DMS79 treated with DMSO at 0.1 percent for 48 hours (cell line): Measurements from ENCODE around the gene OTULIN.

Experiments
- DNase-seq: peaks from one replicate; lab custom pipeline; 2025; lab: John Stamatoyannopoulos, UW

OTULIN gene

GRCh38 chr5:14698495-14698894 is 34.0 kb downstream of the OTULIN start:
- DNase-seq, result no peak

DNA sequence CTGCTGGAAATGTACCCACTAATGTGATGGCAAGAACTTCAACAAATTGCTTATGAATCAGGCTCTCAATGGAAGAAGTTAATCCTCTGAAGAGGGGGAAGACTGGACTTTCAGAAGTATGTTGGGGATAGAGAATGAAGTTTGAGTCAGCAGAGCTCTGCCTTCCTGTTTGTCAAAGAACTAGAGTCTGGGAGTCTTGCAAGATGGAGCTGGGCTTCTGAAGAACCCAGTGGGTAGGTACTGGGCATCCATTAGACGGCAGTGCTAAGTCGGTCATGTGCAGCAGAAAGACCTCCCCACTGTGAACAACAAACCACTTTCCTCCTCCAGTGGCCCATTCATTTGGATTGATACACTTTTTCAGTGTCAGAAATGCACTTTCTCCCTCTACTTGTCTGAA is 34.6 kb downstream of the OTULIN start:
- no peak for DNase-seq

- DNase-seq, result no peak
These were observed 35.4 kb downstream of the OTULIN start for GRCh38 chr5:14699807-14700400.

- no peak for DNase-seq
These were observed 36.2 kb downstream of the OTULIN start for GRCh38 chr5:14700478-14701436.

DNA sequence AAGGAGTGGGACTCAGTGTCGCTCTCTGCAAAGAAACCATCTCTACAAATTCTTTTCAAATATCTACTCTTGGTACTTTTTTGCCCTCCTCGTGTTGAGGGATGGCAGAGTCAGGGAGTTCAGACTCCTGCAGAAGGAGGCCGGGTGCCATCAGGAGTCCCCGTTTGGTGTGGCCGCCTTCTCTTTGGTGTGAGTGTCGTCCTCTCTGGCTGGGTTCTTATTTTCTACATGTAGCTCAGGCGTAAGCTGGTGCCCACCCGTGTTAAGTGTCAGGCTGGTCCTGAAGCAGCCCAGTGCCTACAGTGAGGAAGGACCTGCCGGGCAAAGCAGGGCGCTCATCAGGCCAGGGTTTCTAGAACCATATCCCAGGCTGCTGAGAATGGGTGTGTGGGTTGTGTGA is 37.0 kb downstream of the OTULIN start:
- DNase-seq, result no peak

DNA sequence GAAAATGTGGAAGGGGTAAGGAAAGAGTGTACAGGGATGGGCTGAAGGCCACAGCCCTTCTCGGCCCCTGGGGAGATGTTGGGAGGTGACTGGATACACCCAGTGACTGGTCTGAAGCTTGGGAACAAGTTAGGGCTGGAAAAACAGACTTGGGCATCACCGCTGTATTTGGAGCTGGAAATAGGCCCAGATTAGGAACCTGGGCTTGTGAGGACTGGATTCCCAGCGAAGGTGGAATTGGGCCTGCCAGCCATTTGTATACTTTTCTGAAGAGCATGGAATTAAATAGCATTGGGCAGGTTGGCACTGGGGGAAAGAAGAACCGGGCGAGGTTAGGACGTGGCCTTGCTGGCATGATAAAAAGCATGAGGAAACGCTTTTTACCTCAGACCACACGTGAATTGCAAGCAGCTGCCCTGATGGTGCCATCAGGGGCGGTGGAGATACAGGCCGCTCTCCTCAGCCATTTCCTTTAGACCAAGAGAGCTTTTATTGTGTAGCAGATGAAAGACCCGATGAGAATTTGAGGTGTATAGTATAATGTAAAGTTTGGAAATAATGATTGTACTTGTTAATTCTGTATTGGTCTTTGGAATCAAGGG is 37.8 kb downstream of the OTULIN start:
- DNase-seq, result no peak

DNA sequence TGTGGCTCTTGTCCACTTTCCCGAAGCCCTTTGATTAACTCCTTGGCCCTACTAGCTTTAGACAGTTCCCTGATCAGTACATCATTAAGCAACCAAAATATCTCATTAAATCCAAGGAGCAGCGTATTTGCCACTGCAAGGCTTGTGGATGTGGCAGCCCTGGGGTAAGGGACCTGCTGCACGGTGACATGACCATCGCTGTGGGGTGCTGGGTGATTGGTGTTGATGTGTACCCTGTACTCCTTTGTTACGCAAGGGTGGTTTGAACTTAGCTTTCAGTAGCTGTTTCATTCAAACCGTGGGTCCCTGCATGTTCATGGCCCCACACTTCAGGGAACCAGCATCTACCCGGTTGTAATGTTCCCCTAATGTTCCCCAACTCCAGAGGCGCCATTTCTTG is 41.0 kb downstream of the OTULIN start:
- DNase-seq, result no peak

DNA sequence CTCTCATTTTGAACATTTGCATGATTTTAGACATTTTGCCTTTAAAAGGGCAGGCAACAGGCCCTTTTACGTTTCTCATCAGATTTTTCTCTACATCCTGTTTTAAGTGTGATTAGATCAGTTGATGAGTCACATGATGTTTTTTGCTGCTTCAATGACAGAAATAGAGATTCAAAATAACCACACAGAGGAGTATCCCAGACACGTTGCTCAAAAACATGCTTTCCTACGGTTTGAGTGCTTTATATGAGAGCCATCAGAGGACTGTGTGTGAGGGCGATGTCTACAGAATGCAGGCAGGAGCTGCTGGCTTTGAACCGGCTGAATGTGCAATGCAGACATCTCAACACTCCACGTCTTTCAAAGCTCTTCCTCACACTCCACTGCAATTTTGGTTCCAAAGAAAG is 42.1 kb downstream of the OTULIN start:
- no peak for DNase-seq

GRCh38 chr5:14707811-14708390 is 43.4 kb downstream of the OTULIN start:
- DNase-seq, result no peak

DNA sequence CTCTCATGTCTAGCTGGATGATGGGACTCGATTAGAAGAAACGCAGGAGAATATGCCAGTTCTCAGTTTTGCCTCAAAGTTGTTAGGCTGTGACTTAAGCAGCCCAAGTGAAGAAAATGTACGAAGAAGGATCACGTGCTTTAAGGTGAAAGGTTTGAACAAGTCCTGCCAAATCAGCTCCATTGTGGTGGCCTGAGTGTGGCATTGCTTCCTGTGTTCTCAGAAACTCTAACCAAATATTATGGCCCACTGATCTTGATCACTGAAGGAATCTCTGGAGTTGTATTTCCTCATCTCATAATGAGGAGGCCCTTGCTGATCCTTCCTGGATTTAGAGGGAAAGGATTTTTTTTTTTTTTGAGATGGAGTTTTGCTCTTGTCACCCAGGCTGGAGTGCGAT is 44.0 kb downstream of the OTULIN start:
- DNase-seq, result no peak

- DNase-seq, result no peak
These were observed 45.9 kb downstream of the OTULIN start for GRCh38 chr5:14710313-14710994.

- no peak for DNase-seq
These were observed 47.6 kb downstream of the OTULIN start for GRCh38 chr5:14712131-14712530.

- no peak for DNase-seq
These were observed 48.1 kb downstream of the OTULIN start for GRCh38 chr5:14712666-14713065.

GRCh38 chr5:14713476-14714390 is 49.2 kb downstream of the OTULIN start:
- no peak for DNase-seq

DNA sequence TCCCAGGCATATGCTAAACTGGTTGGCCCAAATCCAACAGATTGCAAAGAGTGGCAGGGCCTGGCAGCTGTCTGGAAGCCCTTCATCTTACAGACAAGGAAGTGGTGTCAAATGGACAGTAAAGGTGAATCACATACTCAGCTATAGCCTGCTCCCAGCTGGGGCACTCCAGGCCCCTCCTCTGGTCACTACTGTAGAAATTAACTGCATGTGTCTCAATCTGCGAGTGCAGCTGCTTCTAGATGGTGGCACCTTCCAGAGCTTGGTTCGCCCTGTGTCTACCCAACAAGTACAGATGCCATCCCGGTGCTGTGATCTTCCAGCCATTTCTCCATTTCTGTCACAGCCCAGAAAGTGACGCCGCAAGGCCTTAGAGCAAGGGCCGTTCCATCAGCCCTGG is 50.2 kb downstream of the OTULIN start:
- no peak for DNase-seq

- no peak for DNase-seq
These were observed 51.0 kb downstream of the OTULIN start for GRCh38 chr5:14715481-14715880.

- no peak for DNase-seq
These were observed 52.5 kb downstream of the OTULIN start for GRCh38 chr5:14716755-14717752.

DNA sequence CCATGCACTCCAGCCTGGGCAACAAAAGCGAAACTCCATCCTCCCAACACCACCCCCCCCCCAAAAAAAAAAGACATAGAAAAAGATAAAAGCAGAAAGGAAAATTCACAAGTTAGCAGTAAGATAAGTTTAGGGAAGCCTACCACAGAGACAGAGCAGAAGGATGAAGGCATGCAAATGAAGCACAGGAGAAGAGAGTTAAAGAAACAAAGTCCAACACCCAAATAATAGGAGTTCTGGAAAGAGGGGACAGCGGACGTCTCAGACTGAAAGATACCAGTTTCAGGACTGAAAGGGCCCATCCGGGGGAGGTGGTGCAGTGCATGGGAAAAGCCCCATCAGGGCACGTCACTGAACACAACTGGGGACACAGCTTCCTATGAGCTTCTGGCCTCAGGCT is 54.3 kb downstream of the OTULIN start:
- DNase-seq, result no peak

- no peak for DNase-seq
These were observed 55.9 kb downstream of the OTULIN start for GRCh38 chr5:14720236-14720923.
